ENCODE results near the gene ST6GALNAC3. TPM values are rescaled to one million over a fixed set of nuclear protein-coding genes. Genes with fewer than 3 reads are reported as not detected.

Gene ST6GALNAC3
- total RNA-seq, 4 donors from 2014 or later: 1.00 to 5.7 (median 1.9) TPM; not detected in 1

DNA sequence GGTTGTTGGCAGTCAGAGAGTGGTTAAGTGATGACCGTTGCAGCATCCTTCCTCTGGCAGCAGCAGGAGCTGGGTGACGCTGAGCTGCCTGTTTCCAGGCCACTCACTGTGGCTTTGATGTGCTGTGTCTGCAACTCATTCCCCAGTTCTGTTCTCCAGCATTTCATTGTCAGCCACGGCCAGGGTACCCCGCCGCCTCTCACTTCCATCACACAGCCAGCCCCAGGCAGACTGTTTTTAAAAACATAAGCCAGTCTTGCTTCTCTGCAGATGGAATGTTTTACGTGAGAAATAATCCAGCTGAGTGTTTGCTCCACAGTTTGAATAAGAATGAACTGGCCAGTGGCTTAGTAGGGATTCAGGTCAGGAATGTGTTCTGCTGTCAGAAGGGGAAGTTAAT, 21.5 kb upstream of the ST6GALNAC3 start:
- Histone ChIP-seq H3K4me1 (peaks cover 0 to 4% (median 0%) of the 10 kb centered on the region in 4 donors), H3K27me3 (no peaks in the 10 kb centered on the region), H3K9me3 (no peaks in the 10 kb centered on the region), H3K4me3 (no peak overlapping the region), H3K36me3 (no peaks in the 10 kb centered on the region), H3K27ac (no peak overlapping the region)
- no peak for DNase-seq
- WGBS, 2 donors (ENCODE audit: low coverage in 1 of 2): 33 to 43% methylated on average over 1 to 6 of the region's 6 CpGs
- intact Hi-C loops (cut with DNase I; ENCODE audit: low total_unique reads) (no loop called here), in situ Hi-C loops (cut with MboI; ENCODE audit: low pct_ligation_motif_present in 1 of 4, low pct_unique_long_range_greater_than_20kb in 1 of 4, low sequenced_read_pairs in 3 of 4) (no loop called here)
- TF ChIP-seq POLR2A (IDR thresholded peaks at IDR 0.05): no peak
- no peak for TF ChIP-seq POLR2AphosphoS5 (IDR thresholded peaks at IDR 0.05)
- TF ChIP-seq, protein P1, sequence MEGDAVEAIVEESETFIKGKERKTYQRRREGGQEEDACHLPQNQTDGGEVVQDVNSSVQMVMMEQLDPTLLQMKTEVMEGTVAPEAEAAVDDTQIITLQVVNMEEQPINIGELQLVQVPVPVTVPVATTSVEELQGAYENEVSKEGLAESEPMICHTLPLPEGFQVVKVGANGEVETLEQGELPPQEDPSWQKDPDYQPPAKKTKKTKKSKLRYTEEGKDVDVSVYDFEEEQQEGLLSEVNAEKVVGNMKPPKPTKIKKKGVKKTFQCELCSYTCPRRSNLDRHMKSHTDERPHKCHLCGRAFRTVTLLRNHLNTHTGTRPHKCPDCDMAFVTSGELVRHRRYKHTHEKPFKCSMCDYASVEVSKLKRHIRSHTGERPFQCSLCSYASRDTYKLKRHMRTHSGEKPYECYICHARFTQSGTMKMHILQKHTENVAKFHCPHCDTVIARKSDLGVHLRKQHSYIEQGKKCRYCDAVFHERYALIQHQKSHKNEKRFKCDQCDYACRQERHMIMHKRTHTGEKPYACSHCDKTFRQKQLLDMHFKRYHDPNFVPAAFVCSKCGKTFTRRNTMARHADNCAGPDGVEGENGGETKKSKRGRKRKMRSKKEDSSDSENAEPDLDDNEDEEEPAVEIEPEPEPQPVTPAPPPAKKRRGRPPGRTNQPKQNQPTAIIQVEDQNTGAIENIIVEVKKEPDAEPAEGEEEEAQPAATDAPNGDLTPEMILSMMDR (IDR thresholded peaks at IDR 0.05): no peak
- no peak for TF ChIP-seq EP300 (IDR thresholded peaks at IDR 0.05; ENCODE audit: low read depth)

GRCh38 chr1:76054359-76054758, 20.2 kb upstream of the ST6GALNAC3 start:
- 55 to 58% methylated on average over 2 of the region's 2 CpGs for WGBS, 2 donors (ENCODE audit: low coverage in 1 of 2)
- intact Hi-C loops (cut with DNase I; ENCODE audit: low total_unique reads) (no loop called here), in situ Hi-C loops (cut with MboI; ENCODE audit: low pct_ligation_motif_present in 1 of 4, low pct_unique_long_range_greater_than_20kb in 1 of 4, low sequenced_read_pairs in 3 of 4) (no loop called here)
- no peak overlapping the region for H3K4me3 ChIP-seq
- H3K4me1 ChIP-seq: peaks cover 0 to 4% (median 0%) of the 10 kb centered on the region in 4 donors
- no peak overlapping the region for H3K27ac ChIP-seq
- no peaks in the 10 kb centered on the region for H3K27me3 ChIP-seq
- H3K9me3 ChIP-seq: no peaks in the 10 kb centered on the region
- TF ChIP-seq POLR2AphosphoS5 (IDR thresholded peaks at IDR 0.05): no peak
- TF ChIP-seq EP300 (IDR thresholded peaks at IDR 0.05; ENCODE audit: low read depth): no peak
- TF ChIP-seq POLR2A (IDR thresholded peaks at IDR 0.05): no peak
- TF ChIP-seq, protein P1 (IDR thresholded peaks at IDR 0.05): no peak
- H3K36me3 ChIP-seq: no peaks in the 10 kb centered on the region
- DNase-seq: no peak

GRCh38 chr1:76055987-76056386, 18.6 kb upstream of the ST6GALNAC3 start:
- intact Hi-C loops (cut with DNase I; ENCODE audit: low total_unique reads): no loop called here
- Histone ChIP-seq H3K27me3 (no peaks in the 10 kb centered on the region), H3K27ac (no peak overlapping the region), H3K36me3 (no peaks in the 10 kb centered on the region), H3K9me3 (no peaks in the 10 kb centered on the region), H3K4me3 (no peak overlapping the region), H3K4me1 (peaks cover 0 to 4% (median 2%) of the 10 kb centered on the region in 4 donors)
- TF ChIP-seq POLR2AphosphoS5 (IDR thresholded peaks at IDR 0.05) (no peak), EP300 (IDR thresholded peaks at IDR 0.05; ENCODE audit: low read depth) (no peak), POLR2A (IDR thresholded peaks at IDR 0.05) (no peak)
- TF ChIP-seq, protein P1 (IDR thresholded peaks at IDR 0.05): no peak
- 82 to 93% methylated on average over 4 of the region's 4 CpGs for WGBS, 2 donors (ENCODE audit: low coverage in 1 of 2)
- DNase-seq: no peak
- in situ Hi-C loops (cut with MboI; ENCODE audit: low pct_ligation_motif_present in 1 of 4, low pct_unique_long_range_greater_than_20kb in 1 of 4, low sequenced_read_pairs in 3 of 4): no loop called here

- no peaks in the 10 kb centered on the region for H3K27me3 ChIP-seq
- H3K27ac ChIP-seq: no peak overlapping the region
- H3K4me1 ChIP-seq: peaks cover 0 to 8% (median 0%) of the 10 kb centered on the region in 4 donors
- in situ Hi-C loops (cut with MboI; ENCODE audit: low pct_ligation_motif_present in 1 of 4, low pct_unique_long_range_greater_than_20kb in 1 of 4, low sequenced_read_pairs in 3 of 4): no loop called here
- intact Hi-C loops (cut with DNase I; ENCODE audit: low total_unique reads): no loop called here
- TF ChIP-seq, protein P1 (IDR thresholded peaks at IDR 0.05): no peak
- TF ChIP-seq POLR2A (IDR thresholded peaks at IDR 0.05): no peak
- no peak for TF ChIP-seq POLR2AphosphoS5 (IDR thresholded peaks at IDR 0.05)
- TF ChIP-seq EP300 (IDR thresholded peaks at IDR 0.05; ENCODE audit: low read depth): no peak
- H3K36me3 ChIP-seq: no peaks in the 10 kb centered on the region
- no peak overlapping the region for H3K4me3 ChIP-seq
- no peak for DNase-seq
- H3K9me3 ChIP-seq: no peaks in the 10 kb centered on the region
- WGBS, 2 donors (ENCODE audit: low coverage in 1 of 2): 44 to 45% methylated on average over 2 of the region's 2 CpGs
Measured at GRCh38 chr1:76059451-76059850, 15.1 kb upstream of the ST6GALNAC3 start.
